GM23338 (cell line): Measurements from ENCODE around the gene DNAJC7. TPM values are rescaled to one million over a fixed set of nuclear protein-coding genes. Genes with fewer than 3 reads are reported as not detected.
A peak's percentile ranks its signal among the peaks of the same experiment; 100 is the strongest.

Source experiments
- ATAC-seq: fragments of 200-7000 bp; cut with Tn5 transposase; 3 replicates; pipeline ENCODE4 v1.9.1; 2020
- DNase-seq: peaks from one replicate; pipeline ENCODE4 v3.0.0-alpha.2; 2015; ENCODE audit warnings: low spot score
- H2AFZ ChIP-seq: fragments of 200-600 bp; sonication (generic); 2 replicates; pipeline ENCODE4 v1.8.0; 2016; ENCODE audit warnings: antibody characterized with exemption, mild to moderate bottlenecking, moderate library complexity
- H3F3A ChIP-seq: fragments of 200-600 bp; sonication (generic); replicated peaks from 2 replicates; pipeline ENCODE4 v1.8.0; 2017; ENCODE audit warnings: antibody characterized with exemption, mixed run types, low read depth
- H3K27ac ChIP-seq: fragments of 200-600 bp; sonication (generic); 2 replicates; pipeline ENCODE4 v1.6.1; 2016; ENCODE audit warnings: low read depth
- H3K27me3 ChIP-seq: fragments of 200-600 bp; sonication (generic); 2 replicates; pipeline ENCODE4 v1.8.0; 2016; ENCODE audit warnings: mild to moderate bottlenecking, mixed run types, moderate library complexity; ENCODE audit not compliant: insufficient read depth
- H3K36me3 ChIP-seq: fragments of 200-600 bp; sonication (generic); 2 replicates; pipeline ENCODE4 v1.8.0; 2016; ENCODE audit warnings: mild to moderate bottlenecking; ENCODE audit not compliant: insufficient read depth
- H3K4me1 ChIP-seq: fragments of 200-600 bp; sonication (generic); 2 replicates; pipeline ENCODE4 v1.8.0; 2016; ENCODE audit warnings: mild to moderate bottlenecking, moderate library complexity; ENCODE audit not compliant: insufficient read depth
- H3K4me2 ChIP-seq: fragments of 200-600 bp; sonication (generic); 2 replicates; pipeline ENCODE4 v1.7.1; 2017; ENCODE audit warnings: mixed run types
- H3K4me3 ChIP-seq: fragments of 200-600 bp; sonication (generic); 2 replicates; pipeline ENCODE4 v1.6.1; 2016; ENCODE audit warnings: mixed run types
- H3K79me2 ChIP-seq: fragments of 200-600 bp; sonication (generic); replicated peaks from 2 replicates; pipeline ENCODE4 v1.8.0; 2017; ENCODE audit warnings: mild to moderate bottlenecking; ENCODE audit not compliant: insufficient read depth
- H3K9me2 ChIP-seq: fragments of 200-600 bp; sonication (generic); 2 replicates; pipeline ENCODE4 v1.8.0; 2017; ENCODE audit not compliant: insufficient read depth
- H4K20me1 ChIP-seq: fragments of 200-600 bp; sonication (generic); replicated peaks from 2 replicates; pipeline ENCODE4 v1.8.0; 2017; ENCODE audit warnings: mild to moderate bottlenecking; ENCODE audit not compliant: insufficient read depth
- H3K27ac Mint-ChIP-seq: 2 replicates; pipeline ENCODE4 v1.8.0; 2020; ENCODE audit warnings: inconsistent platforms, mild to moderate bottlenecking, moderate library complexity, mixed read lengths
- H3K27me3 Mint-ChIP-seq: 3 replicates; pipeline ENCODE4 v1.8.0; 2022; ENCODE audit warnings: low read depth, mild to moderate bottlenecking, moderate library complexity, mixed read lengths, inconsistent platforms; ENCODE audit not compliant: insufficient read depth, poor library complexity
- H3K36me3 Mint-ChIP-seq: 3 replicates; pipeline ENCODE4 v1.8.0; 2021; ENCODE audit warnings: low read depth, mild to moderate bottlenecking, inconsistent platforms, moderate library complexity, mixed read lengths
- H3K4me1 Mint-ChIP-seq: 3 replicates; pipeline ENCODE4 v1.8.0; 2020; ENCODE audit warnings: mild to moderate bottlenecking, inconsistent platforms, mixed read lengths
- H3K4me3 Mint-ChIP-seq: 3 replicates; pipeline ENCODE4 v1.8.0; 2021; ENCODE audit warnings: moderate library complexity, mild to moderate bottlenecking, inconsistent platforms, mixed read lengths
- H3K9me3 Mint-ChIP-seq: 3 replicates; pipeline ENCODE4 v1.8.0; 2020; ENCODE audit warnings: moderate library complexity, mild to moderate bottlenecking, inconsistent platforms, mixed read lengths
- CREB1 ChIP-seq: fragments of 250-450 bp; sonication (Bioruptor Pico); IDR thresholded peaks from 2 replicates; pipeline ENCODE4 v1.5.0; 2020; ENCODE audit warnings: low read depth, mild to moderate bottlenecking, moderate library complexity
- CTCF ChIP-seq, 2 experiments: fragments of 200-600 bp in 1 of 2; sonication (generic) in 1 of 2; conservative IDR thresholded peaks; 2 replicates each; pipeline versions ENCODE4 v1.5.1 to v1.6.1; 2016 to 2017; ENCODE audit warnings: antibody characterized with exemption in 2 of 2, low read depth in 2 of 2, mild to moderate bottlenecking in 2 of 2, moderate library complexity in 1 of 2
- EZH2 ChIP-seq: fragments of 200-600 bp; sonication (generic); IDR thresholded peaks from one replicate; pipeline ENCODE4 v1.8.0; 2017; ENCODE audit warnings: antibody characterized with exemption, mild to moderate bottlenecking, low read depth; ENCODE audit not compliant: unreplicated experiment
- POLR2AphosphoS5 ChIP-seq: IDR thresholded peaks from 2 replicates; pipeline ENCODE4 v1.6.1; 2016; ENCODE audit warnings: antibody characterized with exemption, low read depth
- REST ChIP-seq: IDR thresholded peaks from one replicate; pipeline ENCODE4 v1.6.1; 2018; ENCODE audit warnings: antibody characterized with exemption; ENCODE audit not compliant: unreplicated experiment
- polyA plus RNA-seq: library from polyadenylated mRNA; unstranded; fragments of >200 nt; fragmentation: Nextera tagmentation; extraction: Ambion mirVana; gene quantifications from 2 replicates; pipeline ENCODE4 v1.2.1, GENCODE V29; 2016
- total RNA-seq: library from RNA; depleted of rRNA; stranded (reverse); fragments of >200 nt; shearing (Covaris generic); gene quantifications from 2 replicates; pipeline ENCODE4 v1.2.3, GENCODE V29; 2014
- TF ChIP-seq, protein P1 (sequence below): IDR thresholded peaks from 2 replicates; pipeline ENCODE4 v1.6.1; 2016; ENCODE audit warnings: antibody characterized with exemption

The DNAJC7 gene
- total and polyA plus RNA-seq, 2 experiments from 2014 or later, result 139 to 141 TPM

DNA sequence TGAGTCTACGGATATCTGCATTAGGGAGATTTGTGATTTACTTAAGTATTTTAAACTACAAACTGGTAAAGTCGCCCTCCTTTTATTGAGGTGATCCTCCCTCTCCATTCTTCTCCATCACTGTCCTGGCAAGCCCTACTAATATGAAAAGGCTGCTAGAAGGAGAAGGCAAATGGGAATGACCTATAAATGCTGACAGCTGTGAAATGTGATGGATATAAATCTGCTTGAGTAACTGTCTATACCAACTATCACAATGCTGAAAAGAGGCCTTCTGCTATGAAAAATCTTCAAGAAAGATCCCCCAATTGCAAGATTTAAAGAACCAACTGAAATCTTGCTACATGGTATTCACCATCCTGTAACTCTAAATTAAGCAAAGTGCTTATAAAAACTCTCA lies 15.5 kb downstream of the DNAJC7 start (continued):
- TF ChIP-seq, protein P1, sequence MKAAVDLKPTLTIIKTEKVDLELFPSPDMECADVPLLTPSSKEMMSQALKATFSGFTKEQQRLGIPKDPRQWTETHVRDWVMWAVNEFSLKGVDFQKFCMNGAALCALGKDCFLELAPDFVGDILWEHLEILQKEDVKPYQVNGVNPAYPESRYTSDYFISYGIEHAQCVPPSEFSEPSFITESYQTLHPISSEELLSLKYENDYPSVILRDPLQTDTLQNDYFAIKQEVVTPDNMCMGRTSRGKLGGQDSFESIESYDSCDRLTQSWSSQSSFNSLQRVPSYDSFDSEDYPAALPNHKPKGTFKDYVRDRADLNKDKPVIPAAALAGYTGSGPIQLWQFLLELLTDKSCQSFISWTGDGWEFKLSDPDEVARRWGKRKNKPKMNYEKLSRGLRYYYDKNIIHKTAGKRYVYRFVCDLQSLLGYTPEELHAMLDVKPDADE, result no peak
- TF ChIP-seq EZH2 (no peak), REST (no peak), CTCF (conservative IDR thresholded peaks at IDR 0.05; ENCODE audit: low read depth in 2 of 2) (no peak), POLR2AphosphoS5 (no peak)

- H3K79me2 ChIP-seq, result peaks cover 56% of the 10 kb centered on the region
- no peaks in the 10 kb centered on the region for H3K9me3 Mint-ChIP-seq
- H3K4me2 ChIP-seq, result no peak overlapping the region
- H4K20me1 ChIP-seq, result peaks cover 52% of the 10 kb centered on the region
- H2AFZ ChIP-seq, result no peak overlapping the region
- H3K9me2 ChIP-seq, result no peaks in the 10 kb centered on the region
- H3F3A ChIP-seq, result peaks cover 25% of the 10 kb centered on the region
- H3K4me1 ChIP-seq, result no peaks in the 10 kb centered on the region
- H3K4me3 ChIP-seq, result no peak overlapping the region
- TF ChIP-seq CREB1 (CRISPR knock-in tag), result no peak
- peaks cover 55% of the 10 kb centered on the region for H3K36me3 ChIP-seq
- no peak for DNase-seq
- no peaks in the 10 kb centered on the region for H3K4me1 Mint-ChIP-seq
- H3K27ac ChIP-seq, result 0 out of 2 replicates have a peak overlapping the region, but pooled peaks have one; percentile 36
- ATAC-seq, result no peak
- H3K27ac Mint-ChIP-seq, result no peak overlapping the region
- peaks cover 68% of the 10 kb centered on the region for H3K36me3 Mint-ChIP-seq
- no peaks in the 10 kb centered on the region for H3K27me3 ChIP-seq
- peaks cover 2% of the 10 kb centered on the region for H3K27me3 Mint-ChIP-seq
- H3K4me3 Mint-ChIP-seq, result no peak overlapping the region
Observed at GRCh38 chr17:42000413-42001133, 16.7 kb downstream of the DNAJC7 start.
